Activated CD8-positive, alpha-beta memory T cell treated with anti-CD3 and anti-CD28 coated beads, Interleukin-2, amount 50 U/mL, for 48 hours (primary cell): Measurements from ENCODE around the gene RGCC.
"Not testable (repeated sequence)": the region's sequence is repeated elsewhere in the genome, so short reads cannot be mapped to it uniquely, and the experiment has no call there.

Source experiments
- DNase-seq: peaks from one replicate; pipeline ENCODE4 v3.0.0-alpha.2; 2020

RGCC gene

GRCh38 chr13:41492432-41493260 is 35.3 kb downstream of the RGCC start:
- DNase-seq, result no peak

GRCh38 chr13:41494202-41494601 is 36.9 kb downstream of the RGCC start:
- DNase-seq, result no peak

DNA sequence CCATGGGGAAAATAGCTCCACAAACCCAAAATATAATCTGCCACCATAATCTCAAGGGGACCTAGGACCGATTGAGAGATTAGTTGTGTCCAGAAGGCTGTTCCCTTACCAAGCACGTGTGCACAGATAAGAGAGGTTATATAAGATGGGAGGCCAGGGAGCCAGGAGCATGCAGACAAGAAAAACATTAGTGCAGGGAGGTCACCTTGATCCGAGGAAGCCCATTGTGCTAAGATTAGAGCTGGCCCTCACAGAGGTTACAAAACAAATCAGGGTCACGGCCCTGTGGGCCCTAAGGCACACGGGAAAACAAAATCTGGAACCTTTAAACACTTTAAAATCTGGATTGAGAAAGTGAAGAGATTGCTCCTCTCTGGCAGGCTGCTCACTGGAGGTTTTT is 37.7 kb downstream of the RGCC start:
- DNase-seq, result no peak

- DNase-seq, result no peak
These were observed 39.3 kb downstream of the RGCC start for GRCh38 chr13:41496420-41497234.

DNA sequence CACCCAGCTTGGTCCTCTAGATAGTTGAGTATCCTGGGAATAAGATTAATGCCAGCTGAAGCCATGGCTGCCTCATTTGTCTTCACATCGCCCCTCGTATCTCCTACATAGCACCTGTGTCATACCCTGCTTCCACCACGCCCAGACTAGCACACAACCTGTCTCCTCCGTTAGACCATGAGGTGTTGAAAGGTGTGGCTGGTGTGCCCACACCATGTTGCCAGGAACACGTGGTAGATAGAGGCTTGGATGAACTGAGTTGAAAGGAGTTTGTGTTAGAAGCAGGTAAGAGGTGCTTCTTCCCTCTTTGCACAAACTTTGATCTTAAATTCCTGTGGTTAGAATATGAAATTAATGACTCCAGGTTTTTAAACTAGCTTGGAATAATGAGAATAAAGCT is 40.1 kb downstream of the RGCC start:
- no peak for DNase-seq

DNA sequence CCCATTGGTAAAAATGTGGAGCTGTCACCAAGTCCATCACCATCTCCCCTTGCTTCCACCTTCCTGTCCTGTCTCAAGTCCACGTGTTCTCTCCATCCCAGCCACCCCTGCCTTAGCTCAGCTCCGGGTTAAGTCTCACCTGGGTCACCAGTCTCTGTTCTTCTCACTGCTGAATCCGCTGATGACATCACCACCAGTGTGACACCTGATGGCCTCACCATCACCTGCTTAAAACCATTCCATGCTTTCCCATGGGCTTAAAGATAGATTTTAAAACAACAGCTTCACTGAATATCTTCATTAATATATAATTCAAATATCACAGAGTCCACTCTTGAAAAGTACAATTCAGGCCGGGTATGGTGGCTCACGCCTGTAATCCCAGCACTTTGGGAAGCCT is 42.1 kb downstream of the RGCC start:
- DNase-seq, result no peak

GRCh38 chr13:41500511-41500910 is 43.2 kb downstream of the RGCC start:
- DNase-seq, result no peak

- DNase-seq, result no peak
These were observed 43.9 kb downstream of the RGCC start for GRCh38 chr13:41501281-41501680.

DNA sequence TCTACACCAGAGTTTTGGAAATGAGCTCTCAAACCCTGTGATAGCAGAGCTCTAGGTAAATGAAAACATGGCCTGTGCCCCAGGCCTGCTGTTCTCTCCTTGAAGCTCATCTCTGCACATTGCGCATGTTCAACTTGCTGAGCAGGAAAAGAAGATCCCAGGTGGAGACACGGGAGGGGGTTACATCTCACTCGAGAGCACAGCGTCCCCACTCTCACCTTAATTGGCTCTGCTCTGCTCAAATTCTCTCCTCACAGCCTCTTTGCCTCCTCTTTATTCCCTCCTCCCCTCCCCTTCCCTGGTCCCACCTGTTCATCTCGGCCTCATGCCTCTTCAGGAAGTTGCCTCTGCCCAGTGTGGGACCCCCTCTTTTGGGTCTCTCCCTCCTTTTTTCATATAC is 44.7 kb downstream of the RGCC start:
- DNase-seq, result no peak

GRCh38 chr13:41502673-41503072 is 45.3 kb downstream of the RGCC start:
- no peak for DNase-seq

- no peak for DNase-seq
These were observed 46.0 kb downstream of the RGCC start for GRCh38 chr13:41503356-41503755.

- DNase-seq, result not testable (repeated sequence)
These were observed 47.3 kb downstream of the RGCC start for GRCh38 chr13:41504657-41505056.

DNA sequence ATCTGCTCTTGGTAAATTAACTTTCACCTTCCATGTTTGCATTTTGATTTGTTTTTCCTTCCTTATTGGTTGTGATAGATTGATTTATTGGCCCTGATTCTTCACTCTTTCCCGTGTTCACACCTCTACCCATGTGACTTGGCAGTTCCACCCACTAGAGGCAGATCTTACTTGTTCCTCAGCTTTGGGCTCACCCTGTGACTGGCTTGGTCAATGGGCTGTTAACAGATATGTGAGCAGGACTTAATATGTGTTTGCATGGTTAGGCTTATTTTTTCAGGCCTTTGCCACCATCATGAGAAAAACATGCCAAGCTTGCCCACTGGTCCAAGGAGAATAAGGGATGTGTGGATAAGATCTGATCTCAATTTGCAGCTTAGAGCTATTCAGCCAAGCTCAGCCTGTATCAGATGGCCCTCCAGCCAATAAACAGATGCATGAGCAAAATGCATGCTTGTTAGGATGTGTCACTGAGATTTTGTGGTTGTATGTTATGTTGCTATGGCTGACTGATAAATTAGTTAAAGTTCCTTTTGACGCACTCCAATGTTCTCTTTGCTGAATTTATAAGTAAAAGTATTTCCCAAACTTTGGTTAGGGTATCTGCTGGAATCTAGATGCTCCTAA is 48.0 kb downstream of the RGCC start:
- DNase-seq, result no peak

DNA sequence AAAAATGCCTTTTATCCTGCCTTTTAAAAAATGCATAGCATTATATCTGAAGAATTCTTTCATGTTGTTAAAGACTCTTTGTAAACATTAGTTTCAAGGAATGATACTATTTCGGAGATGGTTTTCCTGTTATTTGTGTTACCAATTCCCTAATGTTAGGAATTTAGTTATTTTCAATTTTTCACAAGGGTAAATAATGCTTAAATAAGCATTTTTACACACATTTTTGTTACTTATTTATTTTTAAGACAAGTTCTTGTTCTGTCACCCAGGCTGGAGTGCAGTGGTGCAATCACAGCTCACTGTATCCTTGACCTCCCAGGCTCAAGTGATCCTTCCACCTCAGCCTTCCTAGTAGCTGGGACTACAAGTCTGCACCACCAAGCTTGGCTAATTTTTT is 49.0 kb downstream of the RGCC start:
- no peak for DNase-seq

DNA sequence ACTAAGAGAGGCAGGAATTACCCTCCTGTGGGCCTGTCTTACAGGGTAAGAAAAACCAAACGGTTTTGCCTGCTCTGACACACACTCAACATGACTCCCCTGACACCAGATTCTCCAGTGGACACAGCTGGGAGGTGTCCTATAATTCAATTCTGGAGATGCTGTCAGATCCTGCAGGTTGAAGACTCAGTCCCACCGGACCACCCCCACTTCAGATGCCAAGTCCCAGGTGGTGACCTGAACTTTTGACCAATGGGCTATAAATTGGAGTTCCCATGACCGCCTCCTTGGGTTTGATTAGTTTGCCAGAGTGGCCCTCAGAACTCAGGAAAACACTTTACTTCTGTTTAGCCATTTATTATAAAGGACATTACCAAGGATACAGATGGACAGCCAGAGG is 52.6 kb downstream of the RGCC start:
- no peak for DNase-seq

GRCh38 chr13:41511827-41512226 is 54.5 kb downstream of the RGCC start:
- DNase-seq, result no peak

DNA sequence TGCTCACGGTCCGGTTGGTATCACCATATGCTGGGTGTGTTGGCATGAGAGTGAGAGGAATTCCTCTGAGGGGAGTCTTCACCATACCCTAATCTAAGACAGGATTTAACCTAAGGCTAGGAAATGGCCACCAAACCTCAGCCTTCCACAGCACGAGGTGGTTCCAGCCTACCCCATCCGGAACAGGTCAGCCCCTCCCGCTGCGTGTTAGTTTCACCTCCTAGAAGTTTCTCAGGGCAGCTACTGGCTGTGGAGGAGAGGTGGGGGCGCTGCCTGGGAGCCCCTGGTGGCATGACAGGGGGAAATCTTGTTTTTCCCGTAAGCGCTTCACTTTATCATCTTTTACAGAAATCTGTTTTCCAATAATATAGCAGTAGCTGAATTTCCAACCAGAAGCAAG is 55.1 kb downstream of the RGCC start:
- DNase-seq, result no peak

DNA sequence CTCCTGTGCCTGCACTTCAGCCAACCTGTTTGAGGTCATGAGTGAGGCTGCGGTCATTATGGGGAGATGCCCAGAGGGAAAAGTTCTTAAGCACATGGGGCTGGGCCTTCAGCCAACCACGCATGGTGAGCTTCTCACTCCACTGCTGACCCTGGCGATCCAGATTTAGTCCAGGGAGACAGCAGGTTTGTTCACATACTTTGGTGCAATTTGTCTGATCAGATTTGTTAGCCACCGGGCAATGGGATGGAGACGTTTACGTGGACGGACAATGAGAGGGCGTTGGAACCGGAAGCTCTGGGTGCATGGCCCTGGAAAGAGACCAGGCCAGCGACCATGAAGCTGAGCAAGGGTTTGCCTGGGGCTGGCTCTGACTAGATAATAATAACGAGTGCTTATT is 56.2 kb downstream of the RGCC start:
- DNase-seq, result no peak

DNA sequence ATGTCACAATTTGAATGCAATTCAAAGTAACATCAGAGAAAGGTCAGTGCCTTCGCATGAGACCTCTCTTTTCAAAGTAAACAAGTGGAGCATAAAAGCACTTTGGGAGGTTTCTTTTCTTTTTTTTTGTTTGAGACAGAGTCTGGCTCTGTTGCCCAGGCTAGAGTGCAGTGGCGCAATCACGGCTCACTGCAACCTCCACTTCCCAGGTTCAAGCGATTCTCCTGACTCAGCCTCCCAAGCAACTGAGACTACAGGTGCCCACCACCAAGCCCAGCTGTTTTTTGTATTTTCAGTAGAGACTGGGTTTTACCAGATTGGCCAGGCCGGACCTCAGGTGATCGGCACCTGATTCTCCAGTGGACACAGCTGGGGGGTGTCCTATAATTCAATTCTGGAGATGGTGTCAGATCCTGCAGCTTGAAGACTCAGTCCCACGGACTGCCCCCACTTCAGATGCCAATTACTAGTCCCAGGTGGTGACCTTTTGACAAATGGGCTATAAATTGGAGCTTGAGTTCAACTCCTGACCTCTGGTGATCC is 57.6 kb downstream of the RGCC start:
- DNase-seq, result no peak

DNA sequence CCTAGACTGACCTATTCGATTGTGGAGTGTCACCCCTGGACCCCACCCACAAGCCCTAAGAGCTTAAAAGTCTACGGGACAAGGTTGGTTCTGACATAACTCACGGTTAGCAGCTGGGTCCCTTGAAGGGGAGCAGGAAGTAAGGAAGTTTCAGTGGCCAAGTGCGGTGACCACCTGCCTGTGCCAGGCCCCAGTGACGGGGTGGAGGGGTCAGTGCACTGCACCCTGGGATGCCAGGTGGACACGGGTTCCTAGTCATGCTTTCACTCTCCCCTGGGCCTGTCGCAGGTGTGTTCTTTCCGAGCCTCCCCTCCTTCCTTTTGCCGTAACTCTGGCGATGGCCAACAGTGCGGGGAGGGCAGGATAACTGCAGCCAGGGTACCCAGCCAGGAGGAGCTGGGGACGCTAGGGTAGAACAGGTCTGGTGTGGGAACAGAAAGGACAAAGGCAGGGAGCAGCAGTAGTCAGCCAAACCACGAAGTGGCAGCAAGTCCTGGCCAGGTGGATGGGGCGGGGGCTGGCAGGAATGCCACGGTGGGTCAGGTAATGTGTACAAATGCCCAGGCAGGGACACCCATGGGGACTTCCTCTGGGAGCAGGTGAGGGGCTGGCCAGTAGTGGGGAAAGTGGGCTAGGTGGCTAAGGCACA is 58.3 kb downstream of the RGCC start:
- no peak for DNase-seq

DNA sequence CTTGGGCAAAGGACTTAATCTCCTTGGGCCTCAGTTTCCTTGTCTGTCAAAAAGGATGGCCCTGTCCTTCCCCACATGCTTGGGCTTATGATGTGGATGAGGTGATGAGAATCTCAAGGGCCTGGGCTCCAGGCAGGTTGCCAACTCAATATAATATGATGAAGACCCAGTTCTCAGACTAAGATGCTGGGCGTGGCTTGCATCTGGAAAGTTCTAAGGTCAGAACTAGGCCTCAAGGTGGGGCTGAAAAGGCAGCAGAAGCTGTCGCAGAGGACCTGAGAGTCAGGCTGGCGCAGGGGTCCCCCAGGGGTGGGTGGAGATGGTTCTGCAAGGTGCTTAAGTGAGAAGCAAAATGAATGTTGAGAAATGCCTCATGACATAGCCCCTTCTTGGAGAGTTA is 58.8 kb downstream of the RGCC start:
- DNase-seq, result no peak

DNA sequence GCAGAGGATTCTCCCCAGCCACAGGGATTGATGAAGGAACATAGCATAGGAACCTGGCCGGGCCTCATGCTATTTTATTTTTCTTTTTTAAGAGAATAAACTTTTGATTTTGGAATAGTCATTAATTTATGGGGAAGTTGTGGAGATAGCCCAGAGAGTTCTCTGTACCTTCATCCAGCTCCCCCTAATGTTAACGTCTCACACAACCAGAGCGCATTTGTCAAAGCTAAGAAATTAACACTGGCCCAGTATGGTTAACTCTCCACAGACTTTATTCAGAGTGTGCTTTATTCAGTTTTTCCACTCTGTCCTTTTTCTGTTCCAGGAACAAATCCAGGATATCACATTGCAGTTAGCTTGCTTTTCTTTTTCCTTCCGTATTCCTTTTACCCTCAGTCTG is 59.4 kb downstream of the RGCC start:
- no peak for DNase-seq

DNA sequence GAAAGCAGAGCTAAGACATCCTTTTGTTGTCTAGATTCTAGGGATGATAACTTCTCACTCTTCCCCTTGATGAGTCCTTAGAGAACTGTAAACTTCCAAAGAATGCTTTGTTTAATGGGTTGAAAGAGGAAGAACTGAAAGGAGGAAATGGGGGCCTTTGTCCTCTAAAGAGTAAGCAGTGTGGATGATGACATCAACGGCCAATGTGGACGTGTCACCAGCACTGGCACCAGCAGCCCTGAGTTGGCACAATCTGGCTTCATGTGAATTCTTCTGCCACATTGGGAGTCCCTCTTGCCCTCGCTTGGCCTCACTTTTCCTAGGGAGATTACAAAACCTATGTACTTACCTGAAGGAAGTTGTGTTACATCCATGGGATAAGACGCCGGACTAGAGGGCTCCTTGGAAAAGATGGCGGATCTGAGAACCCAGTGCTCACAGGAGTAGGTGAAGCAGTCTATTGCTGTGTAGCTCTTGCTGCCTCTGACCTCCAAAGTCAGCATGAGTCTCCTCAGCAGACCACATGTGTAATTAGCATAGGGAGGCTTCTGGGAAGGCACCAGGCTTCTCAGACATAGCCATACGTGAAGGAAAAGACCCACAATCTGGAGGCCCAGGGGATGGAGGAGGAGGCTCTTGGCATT is 62.8 kb downstream of the RGCC start:
- no peak for DNase-seq
